GM18526 (cell line): ENCODE data around the gene CDH7.

ENCODE experiments used
- POLR2A ChIP-seq: IDR thresholded peaks from 3 replicates; pipeline ENCODE4 v1.6.1; 2011; ENCODE audit not compliant: insufficient read length; ENCODE audit errors: extremely low read depth

Gene CDH7

GRCh38 chr18:65817178-65817577 is 66.4 kb downstream of the CDH7 start:
- TF ChIP-seq POLR2A, result no peak

DNA sequence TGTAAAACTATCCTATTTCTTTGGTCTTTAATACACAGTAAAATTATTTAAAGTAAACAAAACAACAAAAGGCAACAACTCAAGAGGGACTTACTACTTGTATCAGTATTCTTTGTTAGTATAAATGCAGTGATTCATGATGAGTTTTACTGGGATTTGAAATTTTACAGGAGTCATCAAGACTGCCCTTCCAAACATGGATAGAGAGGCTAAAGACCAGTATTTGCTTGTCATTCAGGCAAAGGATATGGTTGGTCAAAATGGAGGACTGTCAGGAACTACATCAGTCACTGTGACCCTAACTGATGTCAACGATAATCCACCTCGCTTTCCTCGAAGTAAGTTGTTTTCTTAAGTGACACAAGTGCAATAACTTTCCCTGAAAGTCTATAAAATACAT is 71.1 kb downstream of the CDH7 start:
- no peak for TF ChIP-seq POLR2A

GRCh38 chr18:65822826-65823225 is 72.0 kb downstream of the CDH7 start:
- no peak for TF ChIP-seq POLR2A

DNA sequence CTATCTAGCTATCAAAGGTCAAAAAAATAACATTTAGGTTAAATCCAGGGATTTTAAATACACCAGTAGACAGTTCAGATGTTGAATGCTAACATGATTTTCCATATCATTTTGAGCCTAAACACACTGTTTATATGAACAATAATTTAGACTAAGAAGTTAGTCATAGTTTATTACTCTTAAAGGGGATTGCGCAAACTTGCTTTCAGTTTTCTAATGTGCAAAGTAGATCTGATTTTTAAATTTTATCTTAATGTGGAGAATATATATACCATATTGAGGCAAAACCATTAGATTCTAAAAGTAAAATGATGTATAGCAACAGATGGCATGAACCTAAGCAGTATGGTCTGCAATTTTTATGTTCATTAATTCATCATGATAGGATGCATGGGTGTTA is 76.6 kb downstream of the CDH7 start:
- no peak for TF ChIP-seq POLR2A

- no peak for TF ChIP-seq POLR2A
Observed at GRCh38 chr18:65835881-65836280, 85.1 kb downstream of the CDH7 start.

DNA sequence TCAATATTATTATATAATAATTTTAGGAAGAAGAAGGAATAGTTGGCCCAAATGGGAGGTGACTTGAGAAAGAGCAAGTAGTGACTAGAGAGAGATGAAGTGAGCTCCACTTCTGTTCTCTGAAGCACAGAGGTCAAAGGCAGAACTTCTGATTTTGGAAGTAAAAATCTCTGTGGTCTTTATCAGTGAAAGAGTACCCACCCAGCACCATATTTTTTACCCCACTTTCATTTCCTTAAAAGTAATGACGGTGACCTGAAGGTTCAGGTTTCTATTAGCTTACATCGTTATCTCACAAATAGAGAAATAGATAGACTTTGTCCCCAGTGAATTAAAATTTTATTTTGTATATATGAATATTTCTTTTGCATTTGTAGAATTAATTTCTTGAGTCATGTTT is 95.3 kb downstream of the CDH7 start:
- no peak for TF ChIP-seq POLR2A

DNA sequence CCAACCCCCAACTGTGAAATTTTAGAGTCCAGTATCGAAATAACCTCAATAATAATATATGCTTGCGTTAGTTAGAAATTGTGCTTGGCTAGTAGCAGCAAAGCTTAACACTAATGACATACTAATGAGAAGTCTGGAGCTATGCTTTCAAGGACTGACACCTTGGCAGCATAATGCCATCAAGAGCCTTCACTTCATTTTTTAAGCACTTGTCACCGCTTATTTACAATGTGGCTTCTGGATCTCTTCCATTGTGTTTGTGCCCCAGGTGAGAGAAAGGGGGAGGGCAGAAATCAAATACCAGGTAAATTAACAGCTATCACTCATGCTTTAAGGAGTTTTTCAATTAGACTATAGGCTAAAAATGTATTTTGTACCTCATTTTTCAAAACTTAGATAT is 101.5 kb downstream of the CDH7 start:
- no peak for TF ChIP-seq POLR2A

DNA sequence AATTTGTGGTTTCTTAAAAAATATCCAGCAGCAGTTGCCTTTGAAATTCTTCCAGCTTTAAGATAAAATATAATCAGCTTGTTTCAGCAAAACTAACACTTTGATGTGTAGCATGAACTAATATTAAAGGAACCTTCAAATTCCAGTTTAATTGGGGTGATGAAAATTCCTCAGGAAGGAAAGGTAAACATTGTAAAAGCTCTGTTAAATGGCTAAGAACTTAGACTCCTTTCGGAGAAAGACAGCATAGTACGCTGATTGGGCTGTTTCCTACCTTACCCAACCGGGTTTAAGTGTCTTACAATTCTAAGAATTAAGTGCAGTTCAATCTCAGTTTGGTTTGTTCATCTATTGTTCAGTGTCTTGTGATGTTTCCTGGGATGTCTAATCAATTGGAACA is 108.3 kb downstream of the CDH7 start:
- TF ChIP-seq POLR2A, result no peak

GRCh38 chr18:65869527-65869926 is 118.7 kb downstream of the CDH7 start:
- TF ChIP-seq POLR2A, result no peak

DNA sequence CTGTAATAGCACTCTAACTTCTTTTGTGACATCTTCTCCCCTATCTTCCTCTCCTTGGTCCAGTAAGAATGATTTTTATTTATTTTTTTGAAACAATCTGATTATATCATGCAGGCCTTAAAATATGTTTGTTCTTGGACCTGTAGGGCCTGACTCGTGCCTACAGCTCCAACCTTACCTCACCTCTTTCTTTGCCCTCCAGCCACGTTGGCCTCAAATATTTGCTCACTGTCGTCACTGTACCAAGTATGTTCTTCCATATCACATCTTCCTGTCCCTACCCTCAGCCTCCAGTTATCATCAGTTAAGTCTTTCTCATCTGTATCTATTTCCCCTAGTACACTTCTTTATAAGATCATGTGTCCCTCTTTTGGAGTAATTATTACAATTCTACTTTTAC is 125.5 kb downstream of the CDH7 start:
- TF ChIP-seq POLR2A, result no peak

GRCh38 chr18:65897292-65897691 is 146.5 kb downstream of the CDH7 start:
- no peak for TF ChIP-seq POLR2A

GRCh38 chr18:65901522-65901921 is 150.7 kb downstream of the CDH7 start:
- no peak for TF ChIP-seq POLR2A

DNA sequence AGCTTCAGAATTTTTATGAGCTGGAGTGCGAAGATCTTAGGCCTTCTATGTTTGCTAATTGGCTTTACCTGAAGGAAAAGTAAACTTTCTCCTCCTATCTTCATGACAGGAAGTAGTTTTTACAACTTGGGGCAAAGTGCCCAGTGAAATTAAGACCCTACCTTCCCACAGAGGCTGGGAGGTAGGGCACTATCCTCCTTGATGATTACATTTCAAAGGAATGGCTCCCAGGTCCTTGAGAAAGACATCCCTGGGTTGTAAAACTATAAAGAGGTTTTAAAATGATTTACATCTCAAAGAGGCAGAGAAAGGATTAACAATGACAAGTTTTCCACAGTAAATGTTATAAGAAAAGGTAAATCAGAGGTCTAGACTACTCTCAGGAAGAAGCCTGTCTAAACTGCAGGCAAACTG is 155.8 kb downstream of the CDH7 start:
- TF ChIP-seq POLR2A, result no peak

- TF ChIP-seq POLR2A, result no peak
Observed at GRCh38 chr18:65907281-65907680, 156.5 kb downstream of the CDH7 start.

DNA sequence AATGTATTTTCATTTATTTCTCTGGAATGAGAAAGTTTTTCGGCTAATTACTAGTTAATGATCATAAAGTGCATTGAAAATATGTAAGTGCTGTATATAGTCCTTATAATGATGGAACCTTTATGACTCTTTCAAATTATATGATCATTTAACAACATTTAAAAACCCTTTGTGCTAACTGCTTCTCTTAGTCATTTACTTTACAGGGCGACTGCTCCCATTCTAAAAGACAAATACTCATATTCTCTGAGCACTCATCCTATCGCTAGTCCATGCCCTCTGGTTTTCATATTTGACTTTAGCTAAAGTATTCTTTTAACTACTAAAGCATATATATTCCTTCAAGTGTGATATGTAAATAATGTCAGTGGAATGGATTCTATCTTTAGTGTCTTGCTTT is 168.2 kb downstream of the CDH7 start:
- TF ChIP-seq POLR2A, result no peak

DNA sequence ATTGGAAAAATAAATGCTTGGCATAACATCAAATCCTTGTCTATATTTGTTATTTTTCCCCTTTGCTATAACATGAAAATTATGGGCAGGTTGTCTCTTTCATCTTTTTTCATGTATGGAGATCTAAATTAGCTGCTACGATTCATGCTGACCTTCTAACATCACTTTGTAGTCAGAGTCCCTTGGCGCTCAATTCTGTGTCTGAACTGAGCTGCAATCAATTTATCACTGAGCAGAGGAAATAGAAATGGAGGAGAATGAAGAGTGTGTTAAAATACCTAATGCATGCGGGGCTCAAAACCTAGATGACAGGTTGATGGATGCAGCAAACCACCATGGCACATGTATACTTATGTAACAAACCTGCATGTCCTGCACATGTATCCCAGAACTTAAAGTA is 168.9 kb downstream of the CDH7 start:
- no peak for TF ChIP-seq POLR2A

GRCh38 chr18:65922103-65922502 is 171.3 kb downstream of the CDH7 start:
- no peak for TF ChIP-seq POLR2A

GRCh38 chr18:65924904-65925303 is 174.1 kb downstream of the CDH7 start:
- no peak for TF ChIP-seq POLR2A
